Keratinocyte (primary cell): ENCODE measurements around the gene SMIM24. TPM values are rescaled to one million over a fixed set of nuclear protein-coding genes. Genes with fewer than 3 reads are reported as not detected.

Source experiments
- DNase-seq: peaks from one replicate; pipeline ENCODE4 v3.0.0-alpha.2; 2011; ENCODE audit warnings: low read depth, missing footprints, low spot score
- FAIRE-seq: peaks from 2 replicates; lab custom pipeline; 2011; peaks lifted over from hg19 to GRCh38; lab: Jason Lieb, UNC
- H2AFZ ChIP-seq: 2 replicates; pipeline ENCODE4 v1.6.0; 2012; ENCODE audit warnings: low read length, control low read depth, inconsistent platforms; ENCODE audit not compliant: control insufficient read depth
- H3K27ac ChIP-seq: 2 replicates; pipeline ENCODE4 v1.5.1; 2011; ENCODE audit warnings: low read length; ENCODE audit not compliant: control insufficient read depth, insufficient read depth
- H3K27me3 ChIP-seq: 3 replicates; pipeline ENCODE4 v1.6.0; 2011; ENCODE audit warnings: low read length; ENCODE audit not compliant: control insufficient read depth, insufficient read depth; ENCODE audit errors: extremely low read depth
- H3K36me3 ChIP-seq, 2 experiments: 2 replicates in 1 of 2; 3 replicates in 1 of 2; pipeline ENCODE4 v1.5.1; 2011; ENCODE audit warnings: low read length in 2 of 2, mild to moderate bottlenecking in 1 of 2; ENCODE audit not compliant: control insufficient read depth in 2 of 2, insufficient read depth in 2 of 2; ENCODE audit errors: extremely low read depth in 1 of 2
- H3K4me1 ChIP-seq: 3 replicates; pipeline ENCODE4 v1.5.1; 2011; ENCODE audit warnings: low read length; ENCODE audit not compliant: control insufficient read depth, insufficient read depth; ENCODE audit errors: extremely low read depth
- H3K4me2 ChIP-seq: 3 replicates; pipeline ENCODE4 v1.6.0; 2011; ENCODE audit warnings: low read depth, low read length; ENCODE audit not compliant: control insufficient read depth, insufficient read depth; ENCODE audit errors: extremely low read depth
- H3K4me3 ChIP-seq, 3 experiments: fragments of 200-600 bp in 1 of 3; sonication (generic) in 1 of 3; 2 replicates in 2 of 3; 3 replicates in 1 of 3; pipeline ENCODE4 v1.5.1; 2011 to 2016; ENCODE audit warnings: low read length in 3 of 3, mild to moderate bottlenecking in 3 of 3, control low read depth in 2 of 3, inconsistent platforms in 1 of 3, low read depth in 1 of 3, mixed read lengths in 1 of 3, mixed run types in 1 of 3, moderate library complexity in 1 of 3; ENCODE audit not compliant: control insufficient read depth in 2 of 3, insufficient read depth in 2 of 3; ENCODE audit errors: extremely low read depth in 1 of 3
- H3K79me2 ChIP-seq: 2 replicates; pipeline ENCODE4 v1.6.0; 2012; ENCODE audit warnings: low read length; ENCODE audit not compliant: control insufficient read depth, insufficient read depth
- H3K9ac ChIP-seq: 3 replicates; pipeline ENCODE4 v1.6.0; 2011; ENCODE audit warnings: low read length; ENCODE audit not compliant: control insufficient read depth, insufficient read depth; ENCODE audit errors: extremely low read depth
- H3K9me1 ChIP-seq: 3 replicates; pipeline ENCODE4 v1.6.0; 2011; ENCODE audit warnings: low read length; ENCODE audit not compliant: control insufficient read depth, insufficient read depth; ENCODE audit errors: extremely low read depth
- H3K9me3 ChIP-seq: 2 replicates; pipeline ENCODE4 v1.5.1; 2012; ENCODE audit warnings: low read depth, low read length; ENCODE audit not compliant: control insufficient read depth
- H4K20me1 ChIP-seq: 3 replicates; pipeline ENCODE4 v1.6.0; 2011; ENCODE audit warnings: low read length; ENCODE audit not compliant: control insufficient read depth, insufficient read depth; ENCODE audit errors: extremely low read depth
- CTCF ChIP-seq, 3 experiments: IDR thresholded peaks in 1 of 3; conservative IDR thresholded peaks in 1 of 3; optimal IDR thresholded peaks in 1 of 3; 2 replicates in 2 of 3; 3 replicates in 1 of 3; pipeline versions ENCODE3 to v1.5.1; 2011; ENCODE audit warnings: low read length in 3 of 3, mild to moderate bottlenecking in 3 of 3, moderate library complexity in 2 of 3, control low read depth in 1 of 3, inconsistent platforms in 1 of 3; ENCODE audit not compliant: insufficient read depth in 2 of 3; ENCODE audit errors: extremely low read depth in 1 of 3
- EZH2 ChIP-seq: IDR thresholded peaks from one replicate; pipeline ENCODE4 v1.6.1; 2012; ENCODE audit warnings: inconsistent platforms, mild to moderate bottlenecking, low read length, moderate library complexity
- dilution Hi-C: fragments of 300-500 bp; cut with MboI; formaldehyde crosslinking; loops from one replicate; pipeline ENCODE4 v1.7.0; 2020; ENCODE audit warnings: low sequenced_read_pairs; ENCODE audit not compliant: extremely low pct_ligation_motif_present
- polyA plus RNA-seq, 5 experiments: library from polyadenylated mRNA; depleted of rRNA in 3 of 5; stranded (reverse) in 3 of 5; stranded (forward) in 1 of 5; unstranded in 1 of 5; fragments of >200 nt; gene quantifications; 1 replicate in 1 of 5; 2 replicates in 3 of 5; 3 replicates in 1 of 5; pipeline versions ENCODE4 v1.2.1 to v1.2.3, GENCODE V29; 2011 to 2012; ENCODE audit warnings: missing spikeins in 2 of 5, low read depth in 1 of 5, low replicate concordance in 1 of 5

SMIM24 gene
- polyA plus RNA-seq, 1 donor (not counting 4 experiments of a cell fraction or from before 2014, with no cell fraction given), result not detected

GRCh38 chr19:3492131-3492839, 12.0 kb upstream of the SMIM24 start:
- no peak for DNase-seq
- Histone ChIP-seq H2AFZ (no peak overlapping the region), H3K9me1 (peaks cover 2% of the 10 kb centered on the region), H4K20me1 (peaks cover 2% of the 10 kb centered on the region), H3K27me3 (no peaks in the 10 kb centered on the region), H3K79me2 (peaks cover 5% of the 10 kb centered on the region), H3K4me3 (no peak overlapping the region), H3K36me3 (peaks cover 13 to 23% of the 10 kb centered on the region in 2 experiments), H3K9ac (no peak overlapping the region), H3K4me2 (no peak overlapping the region), H3K4me1 (no peaks in the 10 kb centered on the region), H3K27ac (no peak overlapping the region), H3K9me3 (no peaks in the 10 kb centered on the region)
- no peak for FAIRE-seq
- dilution Hi-C loops, result no loop called here
- TF ChIP-seq EZH2 (no peak), CTCF (optimal IDR thresholded peaks at IDR 0.05 in 1 of 3, IDR thresholded peaks at IDR 0.05 in 1 of 3, conservative IDR thresholded peaks at IDR 0.05 in 1 of 3; ENCODE audit: extremely low read depth in 1 of 3, insufficient read depth in 2 of 3, low read length in 3 of 3) (no peak)

- Histone ChIP-seq H3K9me1 (peaks cover 2% of the 10 kb centered on the region), H3K79me2 (no peaks in the 10 kb centered on the region), H4K20me1 (peaks cover 2% of the 10 kb centered on the region), H2AFZ (no peak overlapping the region), H3K4me3 (no peak overlapping the region), H3K4me2 (no peak overlapping the region), H3K9me3 (no peaks in the 10 kb centered on the region), H3K36me3 (peaks cover 13 to 22% of the 10 kb centered on the region in 2 experiments), H3K27me3 (no peaks in the 10 kb centered on the region), H3K4me1 (no peaks in the 10 kb centered on the region), H3K27ac (no peak overlapping the region), H3K9ac (no peak overlapping the region)
- dilution Hi-C loops, result no loop called here
- TF ChIP-seq EZH2 (no peak), CTCF (optimal IDR thresholded peaks at IDR 0.05 in 1 of 3, IDR thresholded peaks at IDR 0.05 in 1 of 3, conservative IDR thresholded peaks at IDR 0.05 in 1 of 3; ENCODE audit: extremely low read depth in 1 of 3, insufficient read depth in 2 of 3, low read length in 3 of 3) (no peak)
- no peak for DNase-seq
- FAIRE-seq, result no peak
These were observed 11.2 kb upstream of the SMIM24 start for GRCh38 chr19:3491396-3492119.
